Measurements from ENCODE around the gene CD151.

The CD151 gene

GRCh38 chr11:839280-839623 is 6.5 kb downstream of the CD151 start:
- H3K4me3 ChIP-seq (ENCODE audit: low read depth, low read length), result no peak overlapping the region
- TF ChIP-seq, protein P1, sequence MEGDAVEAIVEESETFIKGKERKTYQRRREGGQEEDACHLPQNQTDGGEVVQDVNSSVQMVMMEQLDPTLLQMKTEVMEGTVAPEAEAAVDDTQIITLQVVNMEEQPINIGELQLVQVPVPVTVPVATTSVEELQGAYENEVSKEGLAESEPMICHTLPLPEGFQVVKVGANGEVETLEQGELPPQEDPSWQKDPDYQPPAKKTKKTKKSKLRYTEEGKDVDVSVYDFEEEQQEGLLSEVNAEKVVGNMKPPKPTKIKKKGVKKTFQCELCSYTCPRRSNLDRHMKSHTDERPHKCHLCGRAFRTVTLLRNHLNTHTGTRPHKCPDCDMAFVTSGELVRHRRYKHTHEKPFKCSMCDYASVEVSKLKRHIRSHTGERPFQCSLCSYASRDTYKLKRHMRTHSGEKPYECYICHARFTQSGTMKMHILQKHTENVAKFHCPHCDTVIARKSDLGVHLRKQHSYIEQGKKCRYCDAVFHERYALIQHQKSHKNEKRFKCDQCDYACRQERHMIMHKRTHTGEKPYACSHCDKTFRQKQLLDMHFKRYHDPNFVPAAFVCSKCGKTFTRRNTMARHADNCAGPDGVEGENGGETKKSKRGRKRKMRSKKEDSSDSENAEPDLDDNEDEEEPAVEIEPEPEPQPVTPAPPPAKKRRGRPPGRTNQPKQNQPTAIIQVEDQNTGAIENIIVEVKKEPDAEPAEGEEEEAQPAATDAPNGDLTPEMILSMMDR (IDR thresholded peaks at IDR 0.05; ENCODE audit: low read depth, low read length), result no peak
- no peak for DNase-seq (ENCODE audit: low read depth, low spot score)
- in situ Hi-C loops (cut with HindIII; ENCODE audit: low sequenced_read_pairs), result no loop called here

- H3K4me3 ChIP-seq (ENCODE audit: low read depth, low read length), result no peak overlapping the region
- TF ChIP-seq, protein P1 (IDR thresholded peaks at IDR 0.05; ENCODE audit: low read depth, low read length), result peak; percentile 53
- DNase-seq (ENCODE audit: low read depth, low spot score), result no peak
- in situ Hi-C loops (cut with HindIII; ENCODE audit: low sequenced_read_pairs), result no loop called here
These were observed 7.3 kb downstream of the CD151 start for GRCh38 chr11:839875-840617.

DNA sequence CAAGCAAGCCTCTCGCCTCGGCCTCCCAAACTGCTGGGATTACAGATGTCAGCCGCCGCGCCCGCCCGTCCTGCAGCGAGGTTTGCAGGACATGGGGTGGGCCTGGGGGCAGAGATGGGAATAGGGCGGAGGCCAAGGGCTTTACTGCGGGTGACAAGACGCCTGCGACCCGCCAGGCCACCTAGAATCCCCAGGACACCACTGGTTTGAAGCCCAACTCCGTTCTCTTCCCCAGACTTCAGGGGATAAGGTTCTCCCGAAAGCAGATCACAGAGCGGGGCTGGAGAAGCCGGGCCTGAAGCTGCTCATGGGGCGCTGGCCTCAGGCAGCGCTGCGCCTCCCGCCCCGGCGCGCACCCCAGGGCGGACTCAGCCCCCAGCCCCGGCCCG is 9.2 kb downstream of the CD151 start:
- DNase-seq (ENCODE audit: low read depth, low spot score), result no peak
- in situ Hi-C loops (cut with HindIII; ENCODE audit: low sequenced_read_pairs), result no loop called here
- TF ChIP-seq, protein P1 (IDR thresholded peaks at IDR 0.05; ENCODE audit: low read depth, low read length), result no peak
- peak overlapping the region; percentile 85 for H3K4me3 ChIP-seq (ENCODE audit: low read depth, low read length)

GRCh38 chr11:842370-843002 is 9.7 kb downstream of the CD151 start, which contains the start of the genes POLR2L and TSPAN4:
Gene POLR2L, minus strand, starts transcription at chr11:842529. Its CDS starts 21 bp downstream, at chr11:842508.
Gene TSPAN4, plus strand, starts transcription at chr11:842852. Its CDS starts 7,453 bp downstream, at chr11:850305.
- peak within 1 kb of the TSS; percentile 85 for H3K4me3 ChIP-seq (ENCODE audit: low read depth, low read length)
- in situ Hi-C loops (cut with HindIII; ENCODE audit: low sequenced_read_pairs), result no loop called here
- TF ChIP-seq, protein P1 (IDR thresholded peaks at IDR 0.05; ENCODE audit: low read depth, low read length), result no peak
- peak; percentile 88 for DNase-seq (ENCODE audit: low read depth, low spot score)

DNA sequence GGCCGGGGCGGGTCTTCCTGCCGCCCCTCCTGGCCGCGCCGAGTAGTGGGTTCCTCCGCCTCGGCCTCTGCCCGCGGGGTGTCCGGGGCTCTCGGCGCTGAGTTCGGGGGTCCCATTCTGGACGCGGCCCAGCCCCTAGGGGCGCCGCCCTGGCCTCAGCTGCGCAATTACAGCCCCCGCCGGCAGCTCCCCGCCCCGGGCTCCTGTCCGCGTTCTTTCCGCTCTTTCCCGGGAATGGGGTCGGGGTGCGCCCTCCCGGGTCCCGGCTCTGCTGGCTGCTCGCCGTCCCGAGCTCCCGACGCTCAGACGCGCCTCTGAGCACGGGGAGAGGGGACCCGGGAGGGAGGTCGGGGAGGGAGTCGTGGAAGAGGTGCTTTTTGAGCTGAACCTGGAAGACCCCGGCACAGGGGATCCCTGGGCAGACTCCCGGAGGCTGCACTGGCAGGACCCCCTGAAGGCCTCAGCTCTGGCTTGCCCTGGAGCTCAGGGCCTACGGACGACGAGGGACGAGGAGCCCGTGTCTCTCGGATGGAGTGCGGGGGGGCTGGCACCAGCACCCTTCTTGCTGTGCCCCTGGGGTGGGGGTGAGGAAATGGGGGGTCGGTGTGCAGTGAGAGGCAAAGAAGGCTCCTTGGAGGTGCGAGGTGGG is 10.5 kb downstream of the CD151 start:
- in situ Hi-C loops (cut with HindIII; ENCODE audit: low sequenced_read_pairs), result no loop called here
- TF ChIP-seq, protein P1 (IDR thresholded peaks at IDR 0.05; ENCODE audit: low read depth, low read length), result no peak
- H3K4me3 ChIP-seq (ENCODE audit: low read depth, low read length), result peak overlapping the region; percentile 85
- DNase-seq (ENCODE audit: low read depth, low spot score), result no peak

DNA sequence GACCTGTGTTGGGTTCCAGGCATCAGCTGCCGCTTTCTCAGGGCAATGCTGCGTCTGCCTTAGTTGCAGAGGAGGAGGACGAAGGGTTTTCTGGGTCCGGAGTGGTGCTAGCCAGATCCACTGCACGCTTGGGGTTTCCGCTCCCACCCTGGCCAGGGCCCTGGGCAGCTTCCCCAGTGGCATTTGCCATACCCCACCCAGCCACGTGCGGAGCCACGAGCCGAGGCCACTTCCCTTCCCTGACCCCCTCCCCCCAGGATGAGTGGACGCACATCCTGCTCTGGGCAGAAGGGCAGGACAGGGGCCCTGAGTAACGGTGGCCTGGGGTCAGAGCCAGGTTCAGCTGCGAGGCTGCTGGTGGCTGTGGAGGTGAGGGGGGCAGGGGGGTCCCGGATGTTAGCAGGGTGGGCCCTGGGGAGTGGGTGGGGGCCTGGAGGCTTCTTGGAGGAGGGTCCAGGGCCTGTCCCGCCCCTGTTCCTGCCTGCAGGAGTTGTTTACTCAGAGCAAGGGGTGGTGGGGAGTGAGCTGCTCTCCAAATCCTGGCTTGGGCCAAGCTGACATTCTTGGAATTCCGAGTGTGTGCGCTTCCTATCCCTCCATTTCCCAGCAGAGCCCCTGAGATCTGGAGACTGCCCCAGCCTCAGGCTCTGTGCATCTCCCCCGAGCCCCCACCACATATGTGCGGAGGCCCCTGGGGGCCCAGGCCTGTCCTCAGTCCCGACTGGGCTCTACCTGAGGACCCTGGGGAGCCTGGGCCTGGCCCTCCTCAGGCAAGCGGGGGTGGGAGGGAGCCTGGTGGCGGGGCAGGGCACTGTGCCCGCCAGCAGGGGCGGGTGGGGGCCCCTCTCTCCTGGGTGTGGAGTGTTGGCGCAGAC is 11.3 kb downstream of the CD151 start:
- DNase-seq (ENCODE audit: low read depth, low spot score), result peak; percentile 94
- H3K4me3 ChIP-seq (ENCODE audit: low read depth, low read length), result peak overlapping the region; percentile 85
- TF ChIP-seq, protein P1 (IDR thresholded peaks at IDR 0.05; ENCODE audit: low read depth, low read length), result no peak
- in situ Hi-C loops (cut with HindIII; ENCODE audit: low sequenced_read_pairs), result no loop called here

Data from astrocyte of the spinal cord (primary cell).